Activated CD4-positive, alpha-beta T cell treated with anti-CD3 and anti-CD28 coated beads, Interleukin-2, Interleukin-6, amounts not matched to agents 100 ng/mL and 50 ng/mL, durations not matched to agents 16 hours and 8 hours (primary cell): Measurements from ENCODE around the gene PRKCI.
"Not testable (repeated sequence)": the region's sequence is repeated elsewhere in the genome, so short reads cannot be mapped to it uniquely, and the experiment has no call there.

ENCODE experiments used
- DNase-seq: peaks from one replicate; pipeline ENCODE4 v3.0.0-alpha.2; 2020

PRKCI gene

DNA sequence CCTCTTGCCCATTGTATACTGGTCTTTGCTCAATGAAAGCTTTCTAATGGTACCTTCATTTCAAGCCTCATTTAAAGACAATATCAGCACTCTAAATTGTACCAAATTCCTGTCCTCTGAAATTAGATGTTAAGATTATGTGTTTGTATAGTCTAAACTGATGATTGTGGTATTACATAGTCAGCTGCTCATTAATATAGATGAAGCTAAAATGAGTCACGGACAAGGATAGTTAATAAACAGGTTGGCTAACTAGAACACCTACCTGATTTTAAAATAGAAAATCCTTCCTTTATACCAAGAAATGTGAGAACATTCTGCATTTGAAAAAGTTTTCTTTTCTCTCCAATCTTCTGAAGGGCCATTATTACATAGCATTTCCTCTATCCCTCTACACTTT, 2.9 kb downstream of the PRKCI start:
- no peak for DNase-seq

DNA sequence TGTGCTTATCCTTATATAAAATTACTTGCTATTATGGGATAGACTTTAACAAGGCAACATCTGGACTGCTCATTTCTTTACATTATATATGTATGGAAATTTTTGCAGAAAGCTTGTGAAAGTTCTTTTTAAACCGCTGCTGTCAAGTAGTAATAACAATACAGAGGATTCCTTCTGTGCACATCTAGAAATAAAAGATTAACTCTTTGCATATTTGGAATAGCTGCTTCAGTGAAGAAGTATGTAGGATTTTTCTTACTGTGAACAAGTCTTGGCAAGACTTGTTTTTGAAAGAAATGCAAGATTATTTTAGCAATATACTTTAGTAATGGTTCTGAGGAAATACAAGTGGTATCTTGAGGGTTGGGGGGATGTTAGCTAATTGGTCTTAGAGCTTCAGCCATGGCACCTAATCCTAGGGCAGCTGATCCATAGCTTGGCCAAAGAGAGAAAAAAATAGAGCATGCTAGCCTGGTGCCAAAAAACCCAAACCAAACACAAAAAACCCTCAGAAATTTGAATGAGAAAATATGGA, 4.3 kb downstream of the PRKCI start:
- DNase-seq, result no peak

DNA sequence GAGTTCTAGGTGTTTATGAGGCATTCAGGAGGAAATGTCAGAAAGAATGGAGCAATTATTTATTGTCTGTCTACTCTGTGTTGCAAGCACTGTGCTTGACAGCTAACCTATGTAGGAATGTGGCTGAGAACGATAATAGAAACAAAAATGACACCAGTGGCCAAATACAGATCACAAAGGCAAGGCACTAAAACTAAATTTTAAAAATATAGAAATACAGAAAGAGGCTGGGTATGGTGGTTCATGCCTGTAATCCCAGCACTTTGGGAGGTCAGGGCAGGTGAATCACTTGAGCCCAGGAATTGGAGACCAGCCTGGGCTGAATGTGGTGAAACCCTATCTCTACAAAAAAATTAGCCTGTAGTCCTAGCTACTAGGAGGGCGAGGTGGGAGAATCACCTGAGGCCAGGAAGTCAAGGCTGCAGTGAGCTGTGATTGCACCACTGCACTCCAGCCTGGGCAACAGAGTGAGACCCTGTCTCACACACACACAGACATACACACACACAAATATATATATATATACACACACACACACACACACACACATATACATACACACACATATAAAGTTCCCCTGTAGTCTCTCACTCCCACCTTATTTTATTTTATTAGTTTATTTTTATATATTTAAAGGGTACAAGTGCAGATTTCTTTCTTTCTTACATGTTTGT, 6.0 kb downstream of the PRKCI start:
- DNase-seq, result no peak

DNA sequence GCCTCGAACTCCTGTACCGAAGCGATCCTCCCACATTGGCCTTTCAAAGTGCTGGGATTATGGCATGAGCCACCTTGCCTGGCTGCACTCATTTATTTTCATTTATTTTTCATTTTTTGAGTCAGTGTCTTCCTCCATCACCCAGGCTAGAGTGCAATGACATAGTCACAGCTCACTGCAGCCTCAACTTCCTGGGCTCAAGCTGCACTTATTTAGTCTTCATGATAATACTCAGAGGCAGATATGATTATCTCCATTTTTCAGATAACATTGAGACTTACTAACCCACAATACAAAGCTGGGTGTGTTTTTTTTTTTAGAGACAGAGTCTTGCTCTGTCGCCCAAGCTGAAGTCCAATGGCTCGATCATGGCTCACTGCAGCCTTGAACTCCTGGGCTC, 10.0 kb downstream of the PRKCI start:
- DNase-seq, result no peak

DNA sequence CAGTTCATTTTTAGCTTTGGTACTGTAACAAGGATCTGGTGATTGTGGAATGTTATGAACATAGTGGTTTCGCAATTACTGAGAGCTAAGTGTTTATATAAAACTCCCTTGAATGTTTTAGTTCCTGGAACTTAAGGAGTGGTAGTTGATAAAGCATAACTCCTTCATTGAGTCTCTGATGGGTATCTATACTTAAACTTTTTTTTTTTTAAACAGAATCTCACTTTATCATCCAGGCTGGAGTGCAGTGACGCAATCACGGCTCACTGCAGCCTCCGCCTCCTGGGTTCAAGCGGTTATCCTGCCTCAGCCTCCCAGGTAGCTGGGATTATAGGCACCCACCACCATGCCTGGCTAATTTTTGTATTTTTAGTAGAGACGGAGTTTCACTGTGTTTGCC, 11.3 kb downstream of the PRKCI start:
- DNase-seq, result no peak

DNA sequence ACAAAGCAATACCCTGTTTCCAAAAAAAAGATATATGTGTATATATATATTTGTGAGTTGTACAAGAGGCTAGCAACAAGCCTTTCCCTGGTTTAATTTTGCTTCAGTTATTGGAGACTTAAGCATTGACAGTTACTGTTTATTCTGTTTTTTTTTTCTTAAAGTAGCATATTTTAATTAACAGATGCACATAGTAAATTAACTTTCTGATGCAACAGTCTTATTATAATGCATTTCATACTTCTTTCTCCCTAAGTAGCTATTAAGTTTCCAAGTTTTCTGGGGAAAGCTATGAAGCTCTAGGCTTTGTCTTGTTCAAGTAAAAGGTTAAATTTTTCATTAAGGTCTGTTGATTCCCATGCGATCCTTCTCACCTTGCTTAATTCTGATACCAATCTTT, 17.9 kb downstream of the PRKCI start:
- no peak for DNase-seq

DNA sequence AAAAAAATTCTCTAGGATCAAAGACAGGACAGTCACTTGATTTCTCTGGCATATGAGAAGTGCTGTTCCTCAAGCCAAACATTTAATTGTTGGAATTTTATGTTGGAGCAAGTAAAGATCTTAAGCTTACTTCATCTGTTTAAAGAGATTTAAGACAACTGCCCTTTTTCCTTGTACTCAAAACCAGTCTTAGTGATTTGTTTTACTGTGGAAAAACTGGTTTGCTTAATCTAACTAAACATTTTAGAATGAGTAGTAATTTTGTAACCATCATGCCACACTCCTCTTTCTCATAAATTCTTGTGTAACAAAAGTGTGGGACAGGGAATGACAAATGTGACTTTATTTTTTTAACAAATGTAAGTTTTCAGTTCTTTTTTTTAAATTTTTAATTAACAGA, 18.4 kb downstream of the PRKCI start:
- DNase-seq, result no peak

DNA sequence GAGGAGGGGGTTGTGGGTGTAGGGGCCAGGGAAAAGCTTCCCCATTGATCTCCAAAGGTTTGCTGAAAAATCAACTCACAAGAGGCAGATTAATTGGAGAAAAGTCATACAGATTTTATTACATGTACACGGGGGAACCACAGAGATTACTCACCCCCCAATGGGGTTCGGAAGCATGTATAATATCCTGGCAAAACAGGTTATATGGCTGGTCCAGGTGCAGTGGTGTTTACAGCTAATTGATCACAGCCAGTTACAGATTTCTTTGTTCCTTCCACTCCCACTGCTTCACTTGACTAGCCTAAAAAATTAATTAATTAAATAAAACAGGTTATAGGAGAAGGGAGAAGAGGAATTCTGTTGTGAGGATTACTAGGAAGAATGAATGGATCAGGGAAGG, 22.4 kb downstream of the PRKCI start:
- no peak for DNase-seq

DNA sequence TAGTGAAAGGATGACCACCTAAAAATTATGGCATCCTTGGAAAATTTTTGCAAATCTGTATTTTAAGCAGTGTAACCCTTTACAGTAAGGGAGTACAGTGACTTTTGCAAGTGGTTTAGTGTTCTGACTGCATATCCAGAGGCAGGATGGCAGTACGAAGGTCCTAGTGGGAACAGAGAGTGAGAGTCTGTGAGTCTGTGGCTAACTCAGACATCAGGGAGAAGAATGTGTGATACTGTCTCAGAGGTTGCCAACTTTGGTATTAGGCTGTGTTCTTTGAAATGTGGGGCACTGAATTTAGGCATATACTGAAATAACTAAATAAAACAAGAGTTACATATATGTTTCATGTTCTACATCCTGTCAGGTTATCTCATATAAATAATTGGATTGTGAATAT, 25.7 kb downstream of the PRKCI start:
- no peak for DNase-seq

DNA sequence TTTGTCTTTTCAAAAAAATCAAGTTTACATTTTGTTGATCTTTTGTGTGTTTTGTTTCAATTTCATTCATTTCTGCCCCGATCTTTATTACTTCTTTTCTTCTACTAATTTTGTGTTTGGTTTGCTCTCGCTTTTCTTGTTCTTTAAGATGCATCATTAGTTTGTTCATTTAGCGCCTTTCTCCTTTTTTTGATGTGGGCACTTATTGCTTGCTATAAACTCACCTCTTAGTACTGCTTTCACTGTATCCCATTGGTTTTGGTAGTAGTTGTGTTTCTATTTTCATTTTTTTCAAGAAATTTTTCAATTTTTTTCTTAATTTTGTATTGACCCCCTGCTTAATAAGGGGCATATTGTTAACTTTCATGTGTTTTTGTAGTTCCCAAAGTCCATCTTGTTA, 34.4 kb downstream of the PRKCI start:
- DNase-seq, result peak; percentile 19

DNA sequence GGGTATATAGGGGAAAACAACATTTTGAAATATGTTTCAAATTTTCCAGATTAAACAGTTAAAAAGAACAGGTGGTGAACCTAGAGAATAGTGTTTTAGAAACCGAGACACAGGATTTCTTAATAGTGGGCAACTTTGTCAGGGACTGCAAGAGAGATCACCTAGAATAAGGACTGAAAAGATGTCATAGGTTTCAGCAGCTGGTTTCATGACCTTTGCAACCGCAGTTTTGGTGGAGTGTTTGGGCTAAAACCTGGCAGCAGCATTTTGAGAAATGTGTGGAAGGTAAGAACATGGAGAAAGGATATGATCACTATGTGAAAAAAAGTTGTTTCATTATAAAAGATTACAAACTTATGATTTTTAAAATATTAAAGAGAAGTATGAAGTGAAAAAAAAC, 34.9 kb downstream of the PRKCI start:
- peak; percentile 38 for DNase-seq

DNA sequence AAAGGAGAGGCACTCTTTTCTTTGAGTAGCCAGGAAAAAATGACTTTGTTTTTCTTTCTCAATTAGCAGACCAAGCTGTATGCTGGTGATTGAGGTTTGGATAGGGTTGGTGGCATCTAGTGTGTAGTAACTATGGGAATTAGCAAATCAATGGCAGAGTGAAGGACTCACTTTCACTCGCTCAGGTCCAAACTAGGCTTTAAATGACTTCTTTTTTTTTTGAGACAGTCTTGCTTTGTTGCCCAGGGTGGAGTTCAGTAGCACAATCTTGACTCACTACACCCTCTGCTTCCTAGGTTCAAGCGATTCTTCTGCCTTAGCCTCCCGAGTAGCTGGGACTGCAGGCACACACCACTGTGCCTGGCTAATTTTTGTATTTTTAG, 35.9 kb downstream of the PRKCI start:
- DNase-seq, result peak; percentile 7

DNA sequence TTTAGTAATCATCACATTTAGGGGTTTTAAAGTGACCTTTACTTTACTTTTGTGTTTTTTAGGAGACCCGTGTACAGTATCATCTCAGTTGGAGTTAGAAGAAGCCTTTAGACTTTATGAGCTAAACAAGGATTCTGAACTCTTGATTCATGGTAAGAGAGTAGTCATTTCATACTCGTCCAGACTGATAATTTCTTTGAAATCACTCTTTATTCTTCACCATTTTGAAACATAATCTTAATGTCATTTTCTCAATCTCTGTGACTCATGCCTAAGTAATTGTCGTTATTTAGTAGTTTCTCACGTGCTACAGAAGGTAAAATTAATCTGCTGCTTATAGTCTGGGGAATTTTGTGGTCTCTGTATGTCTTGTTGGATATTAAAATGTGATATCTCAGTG, 37.7 kb downstream of the PRKCI start:
- peak; percentile 11 for DNase-seq

DNA sequence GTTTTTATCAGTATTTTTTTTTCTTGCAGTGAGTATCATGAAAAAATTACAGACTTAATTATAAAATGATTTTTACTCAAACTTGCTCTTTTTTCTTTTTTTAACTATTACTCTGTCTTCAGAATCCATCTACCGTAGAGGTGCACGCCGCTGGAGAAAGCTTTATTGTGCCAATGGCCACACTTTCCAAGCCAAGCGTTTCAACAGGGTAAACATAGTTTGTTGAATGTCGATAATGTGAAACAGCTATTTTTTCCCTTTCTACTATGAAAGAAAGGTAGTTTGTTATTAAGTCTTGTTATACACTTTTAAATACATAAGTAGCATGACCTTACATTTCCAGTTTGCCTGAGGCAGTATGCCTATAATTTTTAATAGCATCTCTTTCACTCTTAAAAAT, 45.6 kb downstream of the PRKCI start:
- DNase-seq, result no peak

DNA sequence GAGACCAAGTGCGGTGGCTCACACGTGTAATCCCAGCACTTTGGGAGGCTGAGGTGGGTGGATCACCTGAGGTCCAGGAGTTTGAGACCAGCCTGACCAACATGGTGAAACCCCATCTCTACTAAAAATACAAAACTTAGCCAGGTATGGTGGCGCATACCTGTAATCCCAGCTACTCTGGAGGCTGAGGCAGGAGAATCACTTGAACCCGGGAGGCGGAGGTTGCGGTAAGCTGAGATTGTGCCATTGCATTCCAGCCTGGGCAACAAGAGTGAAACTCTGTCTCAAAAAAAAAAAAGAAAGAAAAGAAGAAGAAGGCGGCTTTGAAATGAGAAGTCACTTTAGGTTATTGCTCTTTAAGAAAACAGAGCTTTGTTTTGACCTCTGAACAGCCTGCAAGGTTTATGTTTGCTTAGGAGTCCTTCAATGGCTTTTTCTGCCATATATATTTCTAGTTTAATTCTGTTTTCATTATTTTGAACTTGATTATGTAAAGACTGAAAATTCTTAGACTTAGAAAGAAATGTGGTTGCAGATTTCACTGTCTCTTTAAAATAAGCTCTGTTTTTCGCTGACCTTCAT, 47.5 kb downstream of the PRKCI start:
- DNase-seq, result not testable (repeated sequence)

DNA sequence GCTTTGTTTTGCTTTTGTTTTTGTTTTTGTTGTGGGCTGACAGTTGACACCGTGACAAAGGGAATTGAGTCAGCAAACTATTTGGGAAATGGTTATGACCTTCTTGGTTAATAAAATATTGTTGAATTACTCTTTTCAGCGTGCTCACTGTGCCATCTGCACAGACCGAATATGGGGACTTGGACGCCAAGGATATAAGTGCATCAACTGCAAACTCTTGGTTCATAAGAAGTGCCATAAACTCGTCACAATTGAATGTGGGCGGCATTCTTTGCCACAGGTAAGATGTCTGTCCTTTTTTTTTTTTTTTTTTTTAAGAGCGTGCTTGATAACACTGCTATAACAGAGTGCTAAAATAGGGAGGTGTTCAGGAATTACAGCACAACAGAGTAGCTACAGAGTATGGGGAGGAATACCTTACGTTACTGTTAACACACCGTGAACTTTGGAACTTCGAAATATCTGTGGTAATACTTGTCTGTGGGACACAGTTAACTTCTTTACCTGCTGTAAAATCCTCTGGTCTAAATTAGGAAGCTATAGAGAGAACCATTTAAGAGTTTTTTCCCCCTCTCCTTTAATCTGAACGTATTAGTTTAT, 48.2 kb downstream of the PRKCI start:
- DNase-seq, result no peak

DNA sequence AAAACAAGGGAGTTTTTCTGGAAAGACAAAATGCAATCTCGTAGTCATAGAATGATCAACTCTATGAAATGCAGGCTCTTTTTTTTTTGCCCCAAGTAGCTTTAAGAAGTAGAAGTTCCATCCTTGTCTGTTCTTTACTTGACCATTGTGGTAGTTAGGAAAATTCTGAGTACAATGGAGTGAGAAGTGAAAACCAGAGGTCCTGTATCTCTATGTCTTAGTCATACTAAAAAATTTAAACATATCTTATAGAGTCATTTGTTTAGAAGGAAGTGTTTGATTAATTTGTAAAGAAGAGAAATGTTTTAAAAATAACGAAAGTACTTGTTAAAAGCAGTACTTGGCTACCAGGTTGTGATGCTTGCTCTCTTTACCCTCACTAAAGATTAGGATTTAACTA, 52.4 kb downstream of the PRKCI start:
- no peak for DNase-seq

DNA sequence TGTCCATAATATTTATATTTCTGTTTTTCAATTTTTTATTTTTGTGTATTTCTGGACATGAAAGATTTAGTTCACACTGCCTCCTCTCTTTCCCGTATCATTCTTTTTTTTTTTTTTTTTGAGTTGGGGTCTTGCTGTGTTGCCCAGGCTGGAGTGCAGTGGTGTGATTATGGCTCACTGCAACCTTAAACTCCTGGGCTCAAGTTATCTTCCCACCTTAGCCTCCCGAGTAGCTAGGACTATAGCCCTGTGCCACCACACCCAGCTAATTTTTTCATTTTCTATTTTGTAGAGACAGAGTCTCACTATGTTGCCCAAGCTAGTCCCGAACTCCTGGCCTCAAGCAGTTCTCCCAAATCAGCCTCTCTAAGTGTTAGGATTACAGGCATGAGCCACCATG, 53.6 kb downstream of the PRKCI start:
- no peak for DNase-seq

DNA sequence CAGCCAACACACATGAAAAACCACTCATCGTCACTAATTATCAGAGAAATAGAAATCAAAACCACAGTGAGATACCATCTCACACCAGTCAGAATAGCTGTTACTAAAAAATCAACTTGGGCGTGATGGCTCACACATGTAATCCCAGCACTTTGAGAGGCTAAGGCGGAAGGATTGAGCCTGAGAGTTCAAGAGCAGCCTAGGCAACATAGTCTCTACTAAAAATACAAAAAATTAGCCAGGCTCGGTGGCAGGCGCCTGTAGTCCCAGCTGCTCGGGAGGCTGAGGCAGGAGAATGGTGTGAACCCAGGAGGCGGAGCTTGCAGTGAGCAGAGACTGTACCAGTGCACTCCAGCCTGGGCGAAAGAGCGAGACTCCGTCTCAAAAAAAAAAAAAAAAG, 55.1 kb downstream of the PRKCI start:
- DNase-seq, result peak; percentile 7

DNA sequence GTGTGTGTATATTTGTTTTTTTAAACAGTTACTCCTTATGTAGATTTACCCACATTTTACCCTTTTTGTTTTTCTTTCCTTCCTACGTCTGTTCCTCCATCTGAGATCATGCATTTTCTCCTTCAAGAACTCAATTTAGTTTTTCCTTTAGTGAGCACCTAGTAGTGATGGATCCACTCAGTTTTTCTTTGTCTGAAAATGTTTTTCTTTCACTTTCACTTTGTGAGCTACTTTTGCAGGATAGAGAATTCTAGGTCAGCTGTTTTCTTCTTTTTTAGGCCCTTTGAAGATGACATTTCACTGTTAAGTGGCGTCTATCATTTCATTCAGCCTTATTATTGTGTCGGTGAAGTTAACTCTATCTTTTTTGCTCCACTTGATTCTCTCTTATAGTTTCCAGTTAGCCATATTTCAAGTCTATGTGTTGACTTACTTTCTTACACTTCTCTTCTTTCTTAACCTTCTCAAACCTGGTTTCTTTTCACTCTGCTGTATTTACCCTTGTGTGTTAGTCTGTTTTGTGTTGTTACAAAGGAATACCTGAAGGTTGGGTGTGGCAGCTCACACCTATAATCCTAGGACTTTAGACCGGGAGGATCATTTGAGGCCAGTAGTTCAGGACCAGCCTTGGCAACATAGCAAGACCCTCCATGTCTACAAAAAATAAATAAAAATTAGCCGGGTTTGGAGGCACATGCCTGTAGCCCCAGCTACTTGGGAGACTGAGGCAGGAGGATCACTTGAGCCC, 55.8 kb downstream of the PRKCI start:
- no peak for DNase-seq

DNA sequence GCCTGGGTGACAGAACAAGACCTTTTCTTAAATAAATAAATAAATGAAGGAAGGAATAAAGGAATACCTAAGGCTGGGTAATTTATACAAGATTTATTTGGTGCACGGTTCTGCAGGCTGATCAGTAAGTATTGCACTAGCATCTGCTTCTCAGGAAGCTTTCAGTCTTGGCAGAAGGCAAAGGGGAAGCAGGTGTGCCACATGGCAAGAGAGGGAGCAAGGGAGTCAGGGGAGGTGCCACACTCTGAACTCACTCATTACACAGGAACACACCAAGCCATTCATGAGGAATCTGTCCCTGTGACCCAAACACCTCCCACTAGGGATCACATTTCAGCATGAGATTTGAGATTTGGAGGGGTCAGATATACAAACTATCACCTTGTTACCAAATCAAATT, 56.4 kb downstream of the PRKCI start:
- no peak for DNase-seq

DNA sequence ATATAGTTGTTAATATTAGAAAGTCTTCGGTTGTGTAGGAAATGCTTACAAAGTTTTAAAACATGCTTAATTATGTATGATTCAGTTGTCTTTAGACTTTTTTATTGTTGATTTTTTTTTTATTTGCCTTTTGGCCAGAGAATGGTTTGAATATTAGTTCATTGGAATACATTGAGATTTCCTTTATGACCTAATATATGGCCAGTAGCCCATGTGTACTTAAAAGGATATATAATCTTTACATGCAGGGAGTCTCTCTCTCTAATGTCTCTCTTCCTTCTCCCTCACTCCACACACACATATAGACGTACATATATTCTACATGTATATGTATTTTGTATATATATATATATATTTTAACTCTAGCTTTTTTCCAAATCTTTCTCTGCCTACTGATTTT, 68.0 kb downstream of the PRKCI start:
- DNase-seq, result no peak

DNA sequence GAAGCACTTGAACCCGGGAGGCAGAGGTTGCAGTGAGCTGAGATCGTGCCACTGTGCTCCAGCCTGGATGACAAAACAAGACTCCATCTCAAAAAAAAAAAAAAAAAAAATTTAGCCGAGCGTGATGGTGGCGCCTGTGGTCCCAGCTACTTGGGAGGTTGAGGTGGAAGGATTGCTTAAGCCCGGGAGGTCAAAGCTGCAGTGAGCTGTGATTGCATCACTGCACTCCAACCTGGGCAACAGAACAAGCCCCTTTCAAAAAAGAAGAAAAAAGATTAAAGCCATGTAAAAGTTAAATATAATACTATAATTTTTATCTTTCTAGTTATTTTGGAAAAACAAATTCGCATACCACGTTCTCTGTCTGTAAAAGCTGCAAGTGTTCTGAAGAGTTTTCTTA, 73.4 kb downstream of the PRKCI start:
- no peak for DNase-seq

DNA sequence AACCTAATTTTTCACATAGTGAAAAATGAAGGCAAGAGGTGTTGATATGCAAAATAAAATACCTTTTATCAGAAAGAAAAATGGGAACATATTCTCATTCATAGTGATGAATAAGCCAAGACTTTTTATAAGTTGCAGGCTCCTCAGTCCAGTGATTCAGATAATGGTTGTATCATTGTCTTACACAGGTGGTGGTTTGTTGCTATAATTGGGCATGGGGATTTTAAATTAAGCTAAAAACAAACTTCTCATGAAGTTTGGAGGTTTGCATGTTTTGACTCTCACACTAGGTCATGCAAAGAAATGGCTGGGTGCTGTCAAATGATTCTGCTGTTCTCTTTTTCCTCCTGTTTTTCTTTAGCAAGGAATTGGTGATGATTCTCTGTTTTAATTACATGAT, 74.5 kb downstream of the PRKCI start:
- DNase-seq, result no peak
